ENCODE data around the gene C2CD4A.

The C2CD4A gene

GRCh38 chr15:62059816-62060112 lies 7.0 kb upstream of the C2CD4A start:
- peak; percentile 64 for DNase-seq (ENCODE audit: low spot score)

DNA sequence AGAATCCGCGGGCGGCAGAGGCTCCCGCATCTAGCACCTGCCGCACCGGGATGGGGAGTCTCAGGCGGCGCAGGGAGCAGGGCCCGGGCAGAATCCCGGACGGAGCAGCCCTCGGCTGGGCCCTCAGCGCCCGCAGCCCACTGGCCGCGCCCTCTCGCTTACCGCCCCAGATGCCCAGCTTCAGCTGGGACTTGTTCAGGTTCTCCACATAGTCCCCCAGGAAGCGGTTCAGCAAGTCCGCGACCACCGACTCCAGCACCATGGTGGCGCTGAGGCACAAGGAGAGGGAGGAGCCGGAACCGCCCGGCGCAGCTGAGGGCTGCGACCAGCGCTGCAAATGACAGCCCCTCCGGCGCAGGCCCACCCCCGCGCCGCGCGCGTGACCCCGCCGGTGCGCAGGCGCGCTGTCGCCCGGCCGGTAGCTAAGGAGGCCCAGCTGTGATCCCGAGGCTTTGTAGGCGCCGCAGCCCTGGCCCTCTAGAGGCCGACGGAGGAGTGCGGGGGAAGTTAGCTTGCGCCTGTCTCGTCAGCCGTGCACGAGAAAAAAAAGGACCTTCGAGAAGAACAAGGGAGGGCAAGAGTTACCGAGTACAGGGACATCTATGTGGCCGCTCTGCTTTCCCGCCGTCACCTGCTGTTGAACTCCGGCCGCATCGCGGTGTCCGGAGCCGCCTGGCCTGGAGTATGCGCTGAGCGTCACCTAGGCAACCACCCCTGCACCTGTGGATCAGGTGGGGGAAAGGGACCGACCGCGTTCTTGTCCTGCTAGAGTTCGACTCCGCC lies 6.5 kb upstream of the C2CD4A start, which contains the start of gene VPS13C:
Gene VPS13C, minus strand, starts transcription at position 335 of the 783 bp plus-strand sequence. Its CDS starts 73 bp downstream, at position 262.
- DNase-seq (ENCODE audit: low spot score) = peak; percentile 95

DNA sequence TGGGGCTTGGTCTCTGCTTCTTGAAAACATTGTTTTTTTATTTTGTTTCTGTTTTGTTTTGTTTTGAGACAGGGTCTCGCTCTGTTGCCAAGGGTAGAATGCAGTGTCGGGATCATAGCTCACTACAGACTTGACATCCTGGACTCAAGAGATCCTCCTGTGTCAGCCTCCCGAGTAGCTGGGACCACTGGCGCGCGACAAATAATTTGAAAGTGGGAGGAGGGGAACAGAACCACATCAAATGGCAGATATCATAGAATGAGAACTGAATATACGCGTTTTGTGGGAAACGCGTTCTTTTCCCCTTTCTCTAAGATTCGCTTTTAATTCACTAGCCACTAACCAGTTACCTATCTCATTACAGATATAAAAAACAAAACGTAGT lies 5.9 kb upstream of the C2CD4A start:
- no peak for DNase-seq (ENCODE audit: low spot score)

DNA sequence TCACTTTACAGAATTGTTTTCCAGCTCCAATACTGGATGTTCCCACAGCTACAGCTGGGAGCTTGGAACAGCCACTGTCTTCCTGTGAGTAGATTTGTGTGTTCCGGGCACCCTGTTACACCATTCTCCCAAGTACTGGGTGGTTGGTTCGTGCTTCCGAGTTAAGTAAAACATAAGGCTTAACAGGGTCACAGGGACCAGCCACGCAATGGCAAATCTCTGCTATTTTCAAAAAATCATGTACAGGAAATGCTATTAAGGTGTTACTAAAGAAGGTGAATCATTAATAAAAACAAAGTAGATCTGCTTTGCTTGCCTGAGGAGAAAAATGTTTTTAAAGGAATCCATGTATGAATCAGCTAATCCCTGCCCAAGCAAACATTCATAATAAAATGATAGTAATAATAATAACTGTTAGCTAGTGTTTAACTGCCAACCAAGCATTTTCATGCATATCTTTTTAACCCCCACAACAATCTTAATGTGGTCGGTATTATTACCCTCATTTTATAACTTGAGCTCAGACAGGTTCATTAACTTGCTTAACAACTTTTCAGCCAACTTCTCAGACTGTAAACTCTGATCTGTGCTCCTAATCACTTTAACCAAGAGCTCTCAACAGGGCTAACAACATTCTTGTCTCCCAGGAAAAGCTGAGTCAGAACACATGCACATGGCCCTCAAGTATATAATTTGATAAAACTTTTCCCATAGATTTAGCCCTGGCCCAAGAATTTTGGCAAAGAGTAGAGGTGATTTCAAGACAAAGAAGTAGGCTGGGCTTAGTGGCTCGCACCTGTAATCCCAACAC lies 2.7 kb upstream of the C2CD4A start:
- no peak for DNase-seq (ENCODE audit: low spot score)

DNA sequence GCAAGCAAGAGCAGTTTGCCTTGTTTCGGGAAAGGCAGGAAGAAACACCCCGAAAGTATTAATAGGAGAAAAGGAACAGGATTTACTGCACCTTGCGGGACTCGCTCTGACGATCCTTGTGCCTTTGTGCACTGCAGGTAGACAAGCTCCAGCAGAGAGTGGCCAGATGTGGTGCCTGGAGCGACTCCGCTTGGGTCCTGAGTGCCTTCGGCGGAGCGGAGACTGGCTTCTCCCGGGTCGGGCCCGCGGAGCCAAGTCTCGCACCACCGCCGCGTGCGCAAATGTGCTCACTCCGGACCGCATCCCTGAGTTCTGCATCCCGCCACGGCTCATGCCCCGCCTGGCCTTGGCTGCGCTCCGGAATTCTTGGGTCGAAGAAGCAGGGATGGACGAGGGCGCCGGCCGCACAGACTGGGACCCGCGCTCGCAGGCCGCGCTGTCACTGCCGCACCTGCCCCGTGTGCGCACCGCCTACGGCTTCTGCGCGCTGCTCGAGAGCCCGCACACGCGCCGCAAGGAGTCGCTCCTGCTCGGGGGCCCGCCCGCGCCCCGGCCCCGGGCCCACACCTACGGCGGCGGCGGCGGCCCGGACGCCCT lies 769 bp downstream of the C2CD4A start:
- peak; percentile 34 for DNase-seq (ENCODE audit: low spot score)

DNA sequence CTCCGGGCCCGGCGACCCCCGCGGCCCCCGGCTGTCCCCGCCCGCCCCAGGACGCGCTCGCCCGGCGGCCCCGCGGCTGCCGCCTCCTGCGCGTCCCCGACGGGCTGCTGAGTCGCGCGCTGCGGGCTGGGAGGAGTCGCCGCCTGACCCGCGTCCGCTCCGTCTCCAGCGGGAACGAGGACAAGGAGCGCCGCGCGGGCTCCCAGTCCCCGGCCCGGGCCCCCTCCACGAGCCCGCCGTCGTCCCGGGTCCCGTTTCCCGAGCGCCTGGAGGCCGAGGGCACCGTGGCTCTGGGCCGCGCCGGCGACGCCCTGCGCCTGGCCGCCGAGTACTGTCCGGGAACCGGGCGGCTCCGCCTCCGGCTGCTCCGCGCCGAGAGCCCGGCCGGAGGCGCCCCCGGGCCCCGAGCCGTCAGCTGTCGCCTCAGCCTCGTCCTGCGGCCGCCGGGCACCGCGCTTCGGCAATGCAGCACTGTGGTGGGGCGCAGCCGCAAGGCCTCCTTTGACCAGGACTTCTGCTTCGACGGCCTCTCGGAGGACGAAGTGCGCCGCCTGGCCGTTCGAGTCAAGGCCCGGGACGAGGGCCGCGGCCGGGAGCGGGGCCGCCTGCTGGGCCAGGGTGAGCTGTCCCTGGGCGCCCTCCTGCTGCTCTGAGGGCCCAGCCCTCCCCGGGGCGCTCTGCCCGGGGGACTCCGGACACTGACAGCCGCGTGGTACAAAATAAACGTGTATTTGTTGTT lies 1.5 kb downstream of the C2CD4A start:
- DNase-seq (ENCODE audit: low spot score) = peak; percentile 25

- DNase-seq (ENCODE audit: low spot score) = no peak
Measured at GRCh38 chr15:62068810-62069167, 2.0 kb downstream of the C2CD4A start.

DNA sequence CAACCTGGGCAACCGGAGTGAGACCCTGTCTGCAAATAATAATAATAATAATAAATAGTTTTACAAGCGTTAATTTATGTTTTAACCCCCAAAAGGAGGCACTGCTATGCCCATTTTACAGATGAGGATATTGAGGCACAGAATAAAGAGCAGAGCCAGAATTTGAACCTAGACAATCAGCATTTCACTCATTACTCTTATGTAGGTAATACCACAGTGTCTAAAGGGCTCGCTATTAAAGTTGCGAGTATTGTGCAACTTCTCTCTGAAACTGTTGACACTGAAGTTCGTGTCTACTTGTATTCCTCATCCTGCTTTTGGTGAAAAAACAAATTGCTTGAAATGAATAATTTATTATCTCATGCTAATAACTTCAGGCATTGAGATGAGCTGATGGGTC lies 2.8 kb downstream of the C2CD4A start:
- no peak for DNase-seq (ENCODE audit: low spot score)

DNA sequence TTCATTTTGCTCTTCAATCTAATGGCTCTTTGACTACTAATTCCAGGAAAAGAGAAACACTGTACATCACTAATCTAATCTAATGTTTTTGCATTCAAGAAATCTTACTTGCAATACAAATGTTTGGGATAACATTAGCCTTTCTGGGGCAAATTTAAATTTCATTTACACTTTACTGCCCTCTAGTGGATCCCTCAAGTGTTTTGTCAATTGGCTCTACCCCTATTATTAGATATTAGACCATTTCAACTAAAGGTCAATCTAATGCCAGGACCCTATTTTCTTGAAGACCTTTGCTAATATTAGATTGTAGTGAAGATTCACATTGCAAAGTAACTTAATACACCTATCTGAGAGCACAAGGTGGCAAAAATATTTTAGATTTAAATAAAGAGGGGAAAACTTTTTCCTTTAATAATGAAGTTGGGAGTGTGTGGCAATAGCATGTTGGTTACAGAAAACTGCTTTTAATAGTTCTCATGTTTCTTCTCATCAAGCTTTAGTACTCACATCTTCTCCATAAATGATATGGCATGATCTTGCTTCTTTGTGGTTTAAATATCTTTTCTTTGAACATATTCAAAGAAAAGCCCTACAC lies 5.0 kb downstream of the C2CD4A start:
- peak; percentile 32 for DNase-seq (ENCODE audit: low spot score)

DNA sequence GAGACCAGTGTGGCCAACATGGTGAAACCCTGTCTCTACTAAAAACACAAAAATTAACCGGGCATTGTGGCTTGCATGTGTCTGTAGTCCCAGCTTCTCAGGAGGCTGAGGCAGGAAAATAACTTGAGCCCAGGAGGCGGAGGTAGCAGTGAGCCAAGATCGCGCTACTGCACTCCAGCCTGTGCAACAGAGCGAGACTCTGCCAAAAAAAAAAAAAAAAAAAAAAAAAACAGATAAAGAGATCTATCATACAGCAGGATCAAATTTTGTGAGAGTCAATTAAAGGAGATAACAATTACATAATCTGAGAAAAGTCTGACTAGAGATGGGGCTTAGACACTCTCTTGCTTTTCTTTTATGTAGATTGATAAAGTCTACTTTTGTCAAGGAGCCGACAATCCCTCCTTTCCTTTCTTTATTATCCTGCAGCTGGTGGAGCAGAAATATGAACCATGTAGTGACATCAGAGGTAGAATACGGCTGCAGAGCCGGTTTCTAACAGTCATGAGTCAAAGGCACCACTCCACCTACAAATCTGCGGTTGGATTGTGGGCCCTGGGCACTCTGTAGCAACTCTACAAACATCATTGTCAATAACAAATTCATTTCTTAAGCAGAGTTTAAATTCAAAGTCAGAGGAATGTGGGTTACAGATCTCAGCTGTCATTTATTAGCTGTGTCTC lies 9.0 kb downstream of the C2CD4A start:
- DNase-seq (ENCODE audit: low spot score) = no peak

DNA sequence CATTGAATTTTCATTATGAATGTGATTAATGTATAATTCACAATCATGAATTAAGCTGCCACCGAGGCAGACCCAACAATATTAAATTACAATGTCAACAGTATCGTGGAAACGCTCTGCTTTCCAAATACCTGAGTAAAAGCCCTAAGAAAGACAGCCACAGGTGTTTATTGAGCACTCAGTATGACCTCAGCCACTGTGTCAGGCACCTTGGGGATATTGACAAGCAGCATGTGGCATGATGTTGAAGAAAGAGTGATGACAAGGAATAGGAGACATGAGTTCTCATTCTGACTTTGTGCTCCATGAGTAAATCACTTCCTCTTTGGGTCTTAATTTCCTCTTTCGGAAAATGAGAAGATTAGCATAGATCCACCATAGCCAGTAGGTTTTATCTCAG lies 12.8 kb downstream of the C2CD4A start:
- no peak for DNase-seq (ENCODE audit: low spot score)

DNA sequence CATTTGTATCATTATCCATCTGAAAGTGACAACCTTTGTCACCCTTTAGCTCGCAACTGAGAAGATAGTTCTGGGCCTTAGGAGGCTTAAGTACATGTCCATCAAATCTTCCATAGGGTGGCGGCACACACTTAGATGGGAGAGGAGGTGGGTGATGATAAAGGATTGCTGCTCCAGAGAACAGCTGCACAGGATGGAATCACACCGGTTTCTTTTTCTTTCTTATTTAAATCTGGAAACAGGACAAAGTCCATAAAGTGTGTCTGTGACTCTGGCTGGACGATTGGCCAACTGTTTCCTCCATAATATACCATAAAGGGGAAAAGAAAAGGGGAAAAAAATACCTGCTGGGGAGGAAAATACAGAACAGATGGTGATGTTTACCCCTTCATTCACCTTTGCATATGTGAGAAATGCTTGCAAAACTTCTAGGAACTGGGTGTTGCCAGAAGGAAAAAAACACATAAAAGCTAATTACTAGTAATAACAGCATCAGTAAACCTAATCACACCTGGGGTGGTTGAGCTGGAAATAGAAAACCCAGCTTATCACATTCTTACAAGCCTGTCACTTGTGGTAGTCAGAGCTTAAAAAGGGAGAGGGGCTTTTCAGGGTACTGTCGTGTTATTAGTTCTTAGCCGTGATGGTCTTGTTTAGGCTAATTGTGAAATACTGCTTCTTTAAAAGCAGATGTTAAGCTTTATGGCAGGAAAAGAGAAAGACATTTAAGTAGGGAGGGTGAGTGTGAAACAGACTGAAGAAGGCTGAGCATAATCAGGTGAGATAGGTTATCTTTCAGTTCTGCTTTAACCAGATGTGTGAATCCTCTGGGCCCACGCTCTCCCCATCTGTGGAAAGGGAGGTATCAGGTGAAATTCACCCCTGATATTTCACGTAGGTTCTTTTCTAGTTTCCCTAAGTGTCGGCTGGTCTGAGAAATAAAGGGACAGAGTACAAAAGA lies 16.7 kb downstream of the C2CD4A start:
- DNase-seq (ENCODE audit: low spot score) = no peak

DNA sequence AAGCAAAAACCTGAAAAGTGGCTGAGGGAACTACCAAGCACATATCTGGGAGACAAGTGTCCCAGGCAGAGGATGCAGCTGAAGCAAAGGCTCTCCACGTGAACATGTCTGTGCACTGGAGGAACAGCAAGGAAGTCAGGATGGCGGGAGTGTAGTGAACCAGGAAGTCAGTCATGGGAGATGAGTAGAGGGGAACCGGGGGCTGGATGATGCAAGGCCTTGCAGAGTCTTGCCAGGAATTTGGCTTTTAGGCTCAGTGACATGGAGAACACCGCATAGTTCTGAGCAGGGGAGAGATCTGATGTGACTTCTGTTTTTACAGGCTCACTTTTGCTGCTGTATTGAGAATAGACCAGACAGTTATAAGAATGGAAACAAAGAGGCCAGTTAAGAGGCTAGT lies 19.0 kb downstream of the C2CD4A start:
- no peak for DNase-seq (ENCODE audit: low spot score)

GRCh38 chr15:62087671-62088352 lies 21.0 kb downstream of the C2CD4A start:
- peak; percentile 84 for DNase-seq (ENCODE audit: low spot score)

DNA sequence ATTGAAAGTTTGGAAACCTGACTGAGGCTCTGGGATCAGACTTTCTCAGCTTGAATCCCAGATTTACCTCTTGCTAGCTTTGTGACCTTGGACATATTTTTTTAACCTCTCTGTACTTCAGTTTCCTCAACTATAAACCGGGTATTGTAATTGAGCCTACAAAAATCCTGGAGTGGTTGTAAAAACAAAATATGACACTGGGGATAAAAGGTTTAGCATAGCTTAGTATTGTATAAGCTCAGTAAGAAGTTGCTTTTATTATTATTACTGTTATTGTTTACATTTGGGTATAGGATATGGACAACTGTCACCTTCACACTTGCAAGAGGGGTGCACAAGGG lies 21.5 kb downstream of the C2CD4A start:
- no peak for DNase-seq (ENCODE audit: low spot score)

GRCh38 chr15:62089616-62090015 lies 22.8 kb downstream of the C2CD4A start:
- DNase-seq (ENCODE audit: low spot score) = no peak

DNA sequence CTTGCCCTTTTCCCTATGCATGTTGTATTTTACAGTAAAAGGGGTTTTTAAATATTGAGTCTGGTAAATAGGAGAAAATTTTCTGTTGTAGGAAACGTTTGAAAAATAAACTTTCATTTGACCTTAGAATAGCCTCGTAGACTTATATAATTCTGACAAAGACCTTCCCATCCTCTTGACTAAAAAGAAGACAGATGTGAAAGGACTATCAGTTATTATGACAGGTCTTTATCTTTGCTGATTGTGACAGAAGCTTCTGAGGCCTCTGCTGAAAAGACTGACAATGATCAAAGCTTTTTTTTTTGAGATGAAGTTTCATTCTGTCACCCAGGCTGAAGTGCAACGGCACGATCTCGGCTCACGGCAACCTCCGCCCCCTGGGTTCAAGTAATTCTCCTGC lies 24.2 kb downstream of the C2CD4A start:
- no peak for DNase-seq (ENCODE audit: low spot score)

- no peak for DNase-seq (ENCODE audit: low spot score)
Measured at GRCh38 chr15:62093809-62094208, 27.0 kb downstream of the C2CD4A start.

DNA sequence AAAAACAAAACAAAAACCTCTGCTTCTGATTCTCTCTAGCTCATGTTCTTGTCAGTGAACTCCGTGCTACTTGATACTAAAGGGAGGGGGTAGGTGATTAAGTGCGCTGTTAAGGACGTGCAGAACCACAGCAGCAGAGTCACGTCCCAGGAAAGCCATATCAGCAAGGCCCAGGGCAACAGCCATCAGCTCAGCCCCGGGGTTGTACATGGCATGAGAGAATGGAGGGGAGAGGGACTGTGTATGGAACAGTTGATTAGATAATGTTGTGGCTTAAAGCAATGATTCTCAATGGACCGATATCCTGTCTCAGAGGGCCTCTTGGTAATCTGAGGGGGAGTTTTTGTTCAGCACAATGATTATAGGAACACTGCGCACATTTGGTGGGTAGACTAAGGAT lies 27.6 kb downstream of the C2CD4A start:
- peak; percentile 41 for DNase-seq (ENCODE audit: low spot score)

Data from SK-N-DZ (cell line).